ENCODE data around the gene SKIC2.
A peak's percentile ranks its signal among the peaks of the same experiment; 100 is the strongest.

SKIC2 gene

GRCh38 chr6:31958412-31958740, 599 bp upstream of the SKIC2 start:
- peak overlapping the region; percentile 95 for H3K4me3 ChIP-seq (ENCODE audit: control insufficient read depth, low read depth, low read length)
- no peak for TF ChIP-seq CTCF (IDR thresholded peaks at IDR 0.05; ENCODE audit: control insufficient read depth, insufficient read depth, low read depth, low read length, missing control alignments)

GRCh38 chr6:31961616-31962015, 2.6 kb downstream of the SKIC2 start:
- DNase-seq (ENCODE audit: low read depth): no peak
- no peak for TF ChIP-seq CTCF (IDR thresholded peaks at IDR 0.05; ENCODE audit: control insufficient read depth, insufficient read depth, low read depth, low read length, missing control alignments)
- H3K4me3 ChIP-seq (ENCODE audit: control insufficient read depth, low read depth, low read length): no peak overlapping the region

More at GRCh38 chr6:31958412-31958740, 599 bp upstream of the SKIC2 start:
- no peak for DNase-seq (ENCODE audit: low read depth)

GRCh38 chr6:31963921-31964320, 4.9 kb downstream of the SKIC2 start:
- no peak overlapping the region for H3K4me3 ChIP-seq (ENCODE audit: control insufficient read depth, low read depth, low read length)
- no peak for TF ChIP-seq CTCF (IDR thresholded peaks at IDR 0.05; ENCODE audit: control insufficient read depth, insufficient read depth, low read depth, low read length, missing control alignments)
- DNase-seq (ENCODE audit: low read depth): no peak

DNA sequence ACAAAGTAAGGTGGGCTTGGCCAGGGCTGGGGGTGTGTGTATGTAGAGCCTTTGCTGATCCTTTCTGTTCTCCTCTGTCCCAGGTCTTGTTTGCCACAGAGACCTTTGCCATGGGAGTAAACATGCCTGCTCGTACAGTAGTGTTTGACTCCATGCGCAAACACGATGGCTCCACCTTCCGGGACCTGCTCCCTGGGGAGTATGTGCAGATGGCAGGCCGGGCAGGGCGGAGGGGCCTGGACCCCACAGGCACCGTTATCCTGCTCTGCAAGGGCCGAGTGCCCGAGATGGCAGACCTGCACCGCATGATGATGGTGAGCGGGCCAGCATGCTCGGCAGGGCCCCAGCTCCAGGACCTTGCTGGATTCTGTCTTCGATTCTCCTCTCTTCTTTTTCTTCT, 6.7 kb downstream of the SKIC2 start:
- no peak for DNase-seq (ENCODE audit: low read depth)
- no peak for TF ChIP-seq CTCF (IDR thresholded peaks at IDR 0.05; ENCODE audit: control insufficient read depth, insufficient read depth, low read depth, low read length, missing control alignments)
- H3K4me3 ChIP-seq (ENCODE audit: control insufficient read depth, low read depth, low read length): no peak overlapping the region

GRCh38 chr6:31966506-31966905, 7.5 kb downstream of the SKIC2 start:
- DNase-seq (ENCODE audit: low read depth): no peak
- H3K4me3 ChIP-seq (ENCODE audit: control insufficient read depth, low read depth, low read length): no peak overlapping the region
- TF ChIP-seq CTCF (IDR thresholded peaks at IDR 0.05; ENCODE audit: control insufficient read depth, insufficient read depth, low read depth, low read length, missing control alignments): no peak

DNA sequence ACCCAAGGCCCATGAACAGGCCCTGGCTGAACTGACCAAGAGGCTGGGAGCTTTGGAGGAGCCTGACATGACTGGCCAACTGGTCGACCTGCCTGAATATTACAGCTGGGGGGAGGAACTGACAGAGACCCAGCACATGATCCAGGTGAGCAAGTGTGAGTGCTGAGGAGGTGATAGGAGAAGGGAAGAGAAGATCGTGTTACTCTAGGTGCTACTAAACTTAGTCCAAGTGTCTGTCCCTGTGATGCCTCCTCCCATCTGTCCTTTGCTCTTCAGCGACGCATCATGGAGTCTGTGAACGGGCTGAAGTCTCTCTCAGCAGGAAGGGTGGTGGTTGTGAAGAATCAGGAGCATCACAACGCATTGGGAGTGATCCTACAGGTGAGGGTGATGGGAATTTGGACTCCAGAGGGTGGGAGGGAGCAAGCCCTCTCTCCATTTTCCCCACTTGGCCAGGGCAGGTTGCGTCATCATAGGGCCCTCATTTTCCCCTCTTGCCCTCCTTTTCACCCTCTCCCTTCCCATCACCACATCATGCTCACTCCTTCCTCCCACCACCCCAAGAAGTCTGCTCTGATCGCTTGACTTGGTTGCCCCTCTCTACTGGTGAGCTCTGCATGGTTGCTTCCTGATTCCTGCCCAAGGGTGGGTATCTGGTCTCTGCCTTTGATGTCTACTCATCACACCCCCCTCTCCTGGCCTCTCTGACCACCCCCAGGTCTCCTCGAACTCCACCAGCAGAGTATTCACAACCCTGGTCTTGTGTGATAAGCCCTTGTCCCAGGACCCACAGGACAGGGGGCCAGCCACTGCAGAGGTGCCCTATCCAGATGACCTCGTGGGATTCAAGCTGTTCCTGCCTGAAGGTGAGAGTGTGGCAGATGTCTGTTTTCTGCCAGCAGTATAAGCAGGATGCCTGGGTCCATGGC, 8.3 kb downstream of the SKIC2 start:
- H3K4me3 ChIP-seq (ENCODE audit: control insufficient read depth, low read depth, low read length): no peak overlapping the region
- no peak for DNase-seq (ENCODE audit: low read depth)
- no peak for TF ChIP-seq CTCF (IDR thresholded peaks at IDR 0.05; ENCODE audit: control insufficient read depth, insufficient read depth, low read depth, low read length, missing control alignments)

Measured in AG09309 (cell line).